ENCODE results near the gene NTN3.

DNA sequence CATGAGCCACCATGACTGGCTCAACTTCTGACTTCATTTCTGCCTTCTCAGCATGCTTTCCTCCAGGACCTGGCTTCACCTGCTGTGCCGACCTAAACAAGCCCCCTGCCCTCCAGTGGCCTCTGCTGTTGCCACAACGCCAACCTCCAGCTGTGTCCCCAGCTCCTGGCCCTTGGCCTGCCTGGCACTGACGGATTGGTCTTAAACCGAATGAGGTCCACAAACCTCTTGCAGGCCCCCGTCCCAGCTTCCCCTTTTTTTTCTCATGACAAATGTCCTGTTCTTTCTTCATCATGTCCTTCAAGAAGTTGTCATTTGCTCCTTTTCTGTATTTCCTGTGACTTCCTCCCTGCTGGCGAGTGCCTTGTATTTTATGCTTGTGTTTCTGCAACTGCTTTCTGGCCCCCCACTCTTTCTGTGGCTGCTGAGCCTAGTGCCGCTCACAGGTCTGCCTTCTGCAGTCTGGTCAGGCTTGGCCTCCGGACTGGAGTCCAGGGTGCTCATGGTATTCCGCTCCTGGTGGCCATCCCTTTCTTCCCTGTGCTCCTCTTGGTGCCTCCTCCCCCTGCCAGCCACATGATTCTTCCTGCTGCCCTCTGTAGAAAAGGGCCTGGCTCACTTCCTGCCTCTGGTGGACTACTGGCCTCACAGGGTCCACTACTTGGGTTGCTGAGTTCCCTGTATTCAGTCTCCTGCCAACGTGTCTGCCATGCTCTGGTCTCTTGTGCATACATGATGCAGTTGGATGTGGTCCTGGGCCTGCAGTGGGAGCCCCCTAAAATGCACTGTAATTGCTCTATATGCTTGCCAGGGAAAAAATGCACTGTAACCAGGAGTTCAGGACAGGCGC lies 45.5 kb downstream of the NTN3 start:
- TF ChIP-seq EZH2 (IDR thresholded peaks at IDR 0.05; ENCODE audit: borderline replicate concordance) = no peak
- TF ChIP-seq, protein P1, sequence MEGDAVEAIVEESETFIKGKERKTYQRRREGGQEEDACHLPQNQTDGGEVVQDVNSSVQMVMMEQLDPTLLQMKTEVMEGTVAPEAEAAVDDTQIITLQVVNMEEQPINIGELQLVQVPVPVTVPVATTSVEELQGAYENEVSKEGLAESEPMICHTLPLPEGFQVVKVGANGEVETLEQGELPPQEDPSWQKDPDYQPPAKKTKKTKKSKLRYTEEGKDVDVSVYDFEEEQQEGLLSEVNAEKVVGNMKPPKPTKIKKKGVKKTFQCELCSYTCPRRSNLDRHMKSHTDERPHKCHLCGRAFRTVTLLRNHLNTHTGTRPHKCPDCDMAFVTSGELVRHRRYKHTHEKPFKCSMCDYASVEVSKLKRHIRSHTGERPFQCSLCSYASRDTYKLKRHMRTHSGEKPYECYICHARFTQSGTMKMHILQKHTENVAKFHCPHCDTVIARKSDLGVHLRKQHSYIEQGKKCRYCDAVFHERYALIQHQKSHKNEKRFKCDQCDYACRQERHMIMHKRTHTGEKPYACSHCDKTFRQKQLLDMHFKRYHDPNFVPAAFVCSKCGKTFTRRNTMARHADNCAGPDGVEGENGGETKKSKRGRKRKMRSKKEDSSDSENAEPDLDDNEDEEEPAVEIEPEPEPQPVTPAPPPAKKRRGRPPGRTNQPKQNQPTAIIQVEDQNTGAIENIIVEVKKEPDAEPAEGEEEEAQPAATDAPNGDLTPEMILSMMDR (IDR thresholded peaks at IDR 0.05; ENCODE audit: poor library complexity) = no peak

Data from hepatocyte (in vitro differentiated cells).